ENCODE data around the gene RNF130. TPM values are rescaled to one million over a fixed set of nuclear protein-coding genes. Genes with fewer than 3 reads are reported as not detected.

Gene RNF130
- total RNA-seq, 3 donors from 2014 or later, result 36.1 to 75.7 (median 56.1) TPM

- DNase-seq (peak; percentile 64 to 67 (median 66)), ATAC-seq (peak; percentile 90)
These were observed 96.4 kb downstream of the RNF130 start for GRCh38 chr5:179974946-179975712.

DNA sequence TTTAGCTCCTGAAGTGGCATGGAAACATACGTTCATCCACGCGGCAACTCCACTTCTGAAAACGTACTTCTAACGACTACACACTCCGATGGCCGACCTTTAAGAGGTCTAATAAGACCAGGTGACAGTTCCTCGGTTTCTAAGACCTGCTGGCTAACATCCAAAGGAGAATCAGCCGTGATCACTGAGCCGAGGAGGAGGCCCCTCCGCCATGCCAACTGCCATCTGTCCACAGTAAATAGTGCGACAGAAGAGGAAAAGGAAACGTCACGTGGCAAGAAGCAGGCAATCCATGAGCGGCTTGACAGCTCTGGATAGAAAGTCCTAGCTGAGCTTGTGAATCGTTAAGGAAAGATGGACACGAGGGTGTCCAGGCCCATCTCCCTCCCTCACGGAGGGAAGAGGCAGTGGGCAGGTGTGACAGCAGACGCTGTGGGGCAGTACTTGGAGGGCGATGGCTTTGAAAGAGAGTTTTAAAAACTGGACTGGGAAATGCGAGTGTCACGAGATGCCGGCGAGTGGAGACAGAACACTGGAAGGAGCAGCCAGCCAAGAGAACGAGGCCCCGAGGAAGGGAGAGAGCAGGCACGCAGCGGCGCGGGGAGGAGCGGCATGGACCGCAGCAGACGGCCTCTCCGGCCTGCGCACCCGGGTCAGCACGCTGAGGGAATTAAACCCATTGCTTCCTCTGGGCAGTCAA lies 97.2 kb downstream of the RNF130 start:
- peaks cover 8% of the 10 kb centered on the region for H3K4me1 ChIP-seq (ENCODE audit: low read depth)
- DNase-seq, result no peak
- H3K9me3 ChIP-seq, result no peaks in the 10 kb centered on the region
- no peak for ATAC-seq
- no peak for TF ChIP-seq CTCF (IDR thresholded peaks at IDR 0.05)
- no peaks in the 10 kb centered on the region for H3K36me3 ChIP-seq (ENCODE audit: low read depth)
- intact Hi-C loops (cut with DNase I, micrococcal nuclease), result no loop called here
- no peak overlapping the region for H3K4me3 ChIP-seq

More at GRCh38 chr5:179974946-179975712, 96.4 kb downstream of the RNF130 start:
- Histone ChIP-seq H3K36me3 (ENCODE audit: low read depth) (no peaks in the 10 kb centered on the region), H3K4me3 (no peak overlapping the region), H3K9me3 (no peaks in the 10 kb centered on the region), H3K4me1 (ENCODE audit: low read depth) (peaks cover under 1% of the 10 kb centered on the region)
- no peak for TF ChIP-seq CTCF (IDR thresholded peaks at IDR 0.05)
- intact Hi-C loops (cut with DNase I, micrococcal nuclease), result no loop called here

DNA sequence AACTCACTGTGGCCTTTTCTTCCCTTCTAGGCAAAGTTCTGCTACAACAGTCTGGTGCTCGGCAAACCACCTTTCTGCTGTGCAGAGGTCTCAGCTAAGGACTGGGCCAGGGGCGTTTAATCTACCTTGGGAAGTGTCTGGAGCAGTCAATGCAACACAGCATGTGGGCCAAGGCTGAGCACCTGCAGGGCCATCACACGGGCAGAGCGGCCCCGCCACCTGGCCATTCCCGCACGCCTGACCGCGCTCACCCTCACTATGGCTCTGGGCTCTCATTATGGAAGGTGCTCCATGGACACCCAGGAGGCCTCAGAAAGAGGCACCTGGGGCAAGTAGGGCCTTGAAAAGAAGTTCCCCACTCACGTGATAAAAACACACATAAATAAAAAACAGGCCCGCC lies 98.2 kb downstream of the RNF130 start:
- ATAC-seq (no peak), DNase-seq (no peak)
- H3K36me3 ChIP-seq (ENCODE audit: low read depth), result no peaks in the 10 kb centered on the region
- no peak overlapping the region for H3K4me3 ChIP-seq
- intact Hi-C loops (cut with DNase I, micrococcal nuclease), result no loop called here
- no peaks in the 10 kb centered on the region for H3K9me3 ChIP-seq
- peaks cover 14% of the 10 kb centered on the region for H3K4me1 ChIP-seq (ENCODE audit: low read depth)
- no peak for TF ChIP-seq CTCF (IDR thresholded peaks at IDR 0.05)

GRCh38 chr5:179969110-179969509 lies 102.4 kb downstream of the RNF130 start:
- Histone ChIP-seq H3K4me3 (no peak overlapping the region), H3K36me3 (ENCODE audit: low read depth) (no peaks in the 10 kb centered on the region), H3K4me1 (ENCODE audit: low read depth) (peaks cover 43% of the 10 kb centered on the region), H3K9me3 (no peaks in the 10 kb centered on the region)
- DNase-seq (peak; percentile 73 to 76 (median 76)), ATAC-seq (peak; percentile 83)
- no peak for TF ChIP-seq CTCF (IDR thresholded peaks at IDR 0.05)
- intact Hi-C loops (cut with DNase I, micrococcal nuclease), result no loop called here

DNA sequence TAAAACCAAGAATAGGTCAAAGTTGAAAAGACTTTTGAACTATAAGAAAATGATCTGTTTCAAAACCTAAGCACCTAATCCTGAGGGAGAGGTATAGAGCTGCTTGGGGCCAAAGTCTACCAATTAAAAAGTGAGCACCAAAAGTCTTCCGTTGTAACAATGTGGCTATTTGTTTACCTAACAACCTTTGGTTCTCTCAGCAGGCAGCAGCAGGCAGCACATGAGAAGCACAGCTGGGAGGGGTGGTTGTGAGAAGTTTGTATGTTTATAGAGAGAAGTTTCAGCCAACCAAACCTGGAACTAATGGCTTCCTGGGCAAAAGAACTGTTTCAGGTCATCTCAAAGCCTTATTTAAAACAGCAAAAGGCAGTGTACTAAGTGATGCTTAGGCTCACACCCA lies 104.1 kb downstream of the RNF130 start:
- no peak overlapping the region for H3K4me3 ChIP-seq
- H3K4me1 ChIP-seq (ENCODE audit: low read depth), result peaks cover 43% of the 10 kb centered on the region
- intact Hi-C loops (cut with DNase I, micrococcal nuclease), result no loop called here
- TF ChIP-seq CTCF (IDR thresholded peaks at IDR 0.05), result no peak
- ATAC-seq, result peak; percentile 88
- DNase-seq, result peak in 1 of 3 donors; percentile 72
- no peaks in the 10 kb centered on the region for H3K36me3 ChIP-seq (ENCODE audit: low read depth)
- no peaks in the 10 kb centered on the region for H3K9me3 ChIP-seq
